NOMO-1 (cell line): ENCODE results near the gene RTEL1.

Source experiments
- DNase-seq, 2 experiments: peaks; one replicate each; lab custom pipeline; 2025; ENCODE audit not compliant: unreplicated experiment in 2 of 2; lab: John Stamatoyannopoulos, UW

RTEL1 gene

DNA sequence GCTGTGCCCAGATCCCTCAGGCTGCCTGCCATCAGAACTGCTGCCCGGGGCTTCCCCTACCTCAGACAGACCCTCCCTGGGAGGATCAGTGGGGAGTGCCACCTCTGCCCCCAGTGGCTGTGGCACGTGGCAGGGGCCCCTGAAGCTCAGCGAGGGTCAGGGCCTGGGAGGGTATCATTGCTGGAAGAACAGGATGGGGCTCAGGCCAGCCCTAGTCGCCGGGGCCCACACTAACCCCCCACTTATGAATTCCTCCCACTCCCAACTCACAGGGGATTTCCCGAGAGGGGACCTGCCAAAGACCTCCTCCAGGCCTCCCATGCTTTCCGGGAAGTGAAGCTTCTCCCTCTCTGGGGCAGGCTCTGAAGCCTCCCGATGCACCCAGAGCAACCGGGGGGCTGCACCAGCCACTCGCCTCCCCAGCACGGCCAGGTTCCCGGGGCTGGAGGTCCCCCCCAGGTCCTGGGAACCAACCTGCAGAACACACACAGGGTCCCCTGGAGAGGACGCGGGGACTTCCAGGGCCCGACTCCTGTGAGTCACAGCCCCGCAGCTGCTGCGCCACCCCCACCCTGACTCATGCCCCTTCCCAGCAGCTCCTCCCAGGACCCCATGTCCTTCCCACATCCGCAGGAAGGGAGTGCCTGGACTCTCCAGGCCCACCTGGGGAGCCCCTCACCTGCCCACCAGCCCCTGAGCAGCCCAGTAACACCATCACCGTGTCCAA lies 40.8 kb downstream of the RTEL1 start:
- no peak for DNase-seq

DNA sequence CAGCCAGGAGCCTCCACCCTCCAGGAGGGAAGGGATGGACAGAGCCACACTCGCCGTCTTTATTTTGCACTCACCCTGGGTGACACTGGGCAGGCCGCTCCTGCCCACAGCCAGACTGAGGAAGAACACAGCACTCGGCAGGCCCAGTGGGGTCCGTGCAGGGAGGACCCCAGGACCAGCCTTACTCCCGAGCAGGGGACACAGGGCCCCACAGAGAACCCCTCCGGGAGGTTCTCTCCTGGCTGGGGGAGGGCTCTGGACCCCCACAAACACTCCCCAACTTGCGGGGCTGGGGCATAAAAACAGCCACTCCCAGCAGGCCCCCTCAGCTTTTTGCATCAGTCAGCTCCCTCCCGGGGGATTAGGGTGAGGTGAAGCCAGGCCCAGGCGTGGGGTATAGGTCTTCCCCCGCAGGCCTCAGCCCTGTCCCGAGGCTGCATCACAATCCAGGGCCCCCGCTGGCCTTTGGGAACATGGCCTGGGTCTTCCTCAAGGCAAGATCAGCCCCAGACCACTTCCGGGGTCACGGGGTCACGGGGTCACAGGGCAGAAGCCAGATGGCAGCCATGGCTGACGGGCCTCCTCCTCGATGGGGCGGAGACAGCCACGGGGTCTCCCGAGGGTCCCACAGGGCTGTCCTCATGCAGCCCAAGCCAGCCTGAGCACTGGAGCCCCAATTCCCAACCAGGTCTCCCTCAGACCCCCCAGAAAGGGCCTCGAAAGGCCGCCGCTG lies 41.5 kb downstream of the RTEL1 start:
- no peak for DNase-seq

DNA sequence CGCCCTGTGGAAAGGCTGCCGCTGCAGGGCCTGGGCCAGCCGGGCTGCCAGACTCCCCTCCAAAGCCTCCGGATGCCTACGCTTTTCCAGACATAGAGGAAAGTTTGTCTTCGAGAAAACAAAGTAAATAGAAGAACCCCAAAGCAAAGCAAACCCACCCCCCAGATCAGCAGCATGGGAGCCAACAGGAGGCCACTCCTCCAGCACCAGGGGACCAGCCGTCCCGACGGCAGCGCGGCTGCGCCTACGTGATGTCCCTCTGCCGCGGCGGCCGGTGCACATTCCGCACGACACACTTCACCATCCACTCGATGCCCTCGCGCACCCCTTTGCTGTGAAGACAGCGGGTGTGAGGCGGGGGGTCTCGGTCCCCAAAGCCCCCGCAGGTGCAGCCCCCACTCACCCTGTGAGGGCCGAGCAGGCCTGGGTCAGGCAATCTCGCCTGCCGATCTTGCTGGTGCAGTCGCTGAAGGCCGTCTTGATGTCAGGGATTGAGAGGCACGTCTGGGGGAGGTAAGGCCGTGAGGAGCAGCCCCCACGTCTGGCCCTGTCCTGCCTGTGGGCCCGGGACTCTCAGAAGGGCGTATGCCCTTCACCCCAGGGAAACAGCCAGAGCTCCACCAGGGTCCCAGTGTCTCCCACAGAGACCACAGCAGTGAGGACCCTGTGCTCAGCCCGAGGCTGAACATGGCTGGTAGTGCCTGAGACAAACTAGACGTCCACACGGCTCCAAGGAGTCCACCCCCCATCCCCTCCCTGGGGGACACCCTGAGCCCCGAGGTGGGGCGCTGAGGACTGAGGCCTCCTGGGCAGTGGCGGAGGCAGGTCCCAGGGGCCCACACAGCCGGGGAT lies 42.3 kb downstream of the RTEL1 start:
- DNase-seq = no peak

DNA sequence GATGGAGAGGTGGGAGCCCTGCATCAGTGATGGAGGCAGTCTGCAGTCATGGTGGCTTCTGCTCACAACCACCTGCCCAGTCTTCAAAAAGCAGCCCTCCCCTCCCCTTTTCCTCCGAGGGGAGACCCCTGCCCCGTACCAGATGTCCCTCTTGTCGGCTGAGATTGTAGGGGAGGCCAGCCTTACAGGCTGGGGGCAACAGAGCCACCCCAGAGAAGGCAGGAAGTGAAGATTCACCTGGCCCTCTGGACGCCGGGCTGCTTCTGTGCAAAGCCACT lies 42.9 kb downstream of the RTEL1 start:
- DNase-seq = no peak

DNA sequence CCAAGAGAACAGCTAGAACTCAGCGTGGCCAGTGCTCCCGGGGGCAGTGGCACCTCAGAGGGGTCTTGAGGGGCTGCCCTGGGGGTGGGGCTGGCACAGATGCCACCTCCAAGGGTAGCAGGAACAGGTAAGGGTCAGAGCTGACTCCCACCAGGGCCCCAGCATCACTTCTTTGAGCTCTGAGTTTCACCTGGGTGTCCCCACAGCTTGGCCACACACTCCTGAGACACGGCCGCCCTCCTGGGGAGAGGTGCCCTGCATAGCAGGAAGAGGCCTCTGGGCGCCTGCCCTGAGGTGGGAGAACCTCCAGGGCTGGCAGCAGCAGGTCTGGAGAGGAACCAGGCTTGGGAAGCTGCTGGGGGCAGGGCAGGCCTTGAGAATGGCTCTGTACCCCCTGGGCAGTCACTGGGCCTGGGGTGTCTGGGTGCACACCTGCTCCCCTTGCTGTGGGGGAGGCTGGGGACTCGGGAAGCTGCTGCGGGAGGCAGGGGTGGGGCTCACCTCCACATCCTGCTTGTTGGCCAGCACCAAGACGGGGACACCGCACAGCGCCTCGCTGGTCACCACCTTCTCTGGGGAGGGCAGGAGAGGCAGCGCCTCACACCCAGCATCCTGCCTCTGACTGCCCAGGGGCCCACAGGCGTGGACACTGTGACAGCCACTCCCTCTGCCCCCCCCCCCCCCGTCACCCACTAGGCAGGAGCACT lies 43.4 kb downstream of the RTEL1 start:
- DNase-seq = no peak

DNA sequence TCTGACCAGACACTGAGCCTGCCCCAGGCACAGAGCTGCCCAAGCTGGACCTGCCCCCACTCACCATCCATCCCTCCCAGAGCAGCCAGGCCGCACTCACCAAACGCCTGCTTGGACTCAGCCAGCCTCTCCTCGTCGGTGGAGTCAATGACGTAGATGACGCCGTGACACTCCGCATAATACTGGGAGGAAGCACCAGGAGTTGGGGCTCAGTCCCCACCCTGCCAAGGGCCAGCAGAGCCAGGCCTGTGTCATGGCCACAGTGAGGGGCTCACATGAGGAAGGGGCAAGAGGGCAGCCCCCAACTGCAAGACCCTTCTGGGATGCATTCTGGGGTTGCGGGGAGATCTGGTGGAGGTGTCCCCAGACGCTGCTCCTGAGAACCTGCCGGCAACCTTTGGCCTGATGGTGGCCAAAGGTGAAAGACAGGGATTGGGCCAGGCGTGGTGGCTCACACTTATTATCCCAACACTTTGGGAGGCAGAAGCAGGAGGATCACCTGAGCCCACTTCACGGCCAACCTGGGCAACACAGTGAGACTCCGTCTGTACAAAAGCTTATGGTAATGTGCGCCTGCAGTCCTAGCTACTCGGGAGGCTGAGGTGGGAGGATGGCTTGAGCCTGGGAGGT lies 44.0 kb downstream of the RTEL1 start:
- DNase-seq = no peak

DNA sequence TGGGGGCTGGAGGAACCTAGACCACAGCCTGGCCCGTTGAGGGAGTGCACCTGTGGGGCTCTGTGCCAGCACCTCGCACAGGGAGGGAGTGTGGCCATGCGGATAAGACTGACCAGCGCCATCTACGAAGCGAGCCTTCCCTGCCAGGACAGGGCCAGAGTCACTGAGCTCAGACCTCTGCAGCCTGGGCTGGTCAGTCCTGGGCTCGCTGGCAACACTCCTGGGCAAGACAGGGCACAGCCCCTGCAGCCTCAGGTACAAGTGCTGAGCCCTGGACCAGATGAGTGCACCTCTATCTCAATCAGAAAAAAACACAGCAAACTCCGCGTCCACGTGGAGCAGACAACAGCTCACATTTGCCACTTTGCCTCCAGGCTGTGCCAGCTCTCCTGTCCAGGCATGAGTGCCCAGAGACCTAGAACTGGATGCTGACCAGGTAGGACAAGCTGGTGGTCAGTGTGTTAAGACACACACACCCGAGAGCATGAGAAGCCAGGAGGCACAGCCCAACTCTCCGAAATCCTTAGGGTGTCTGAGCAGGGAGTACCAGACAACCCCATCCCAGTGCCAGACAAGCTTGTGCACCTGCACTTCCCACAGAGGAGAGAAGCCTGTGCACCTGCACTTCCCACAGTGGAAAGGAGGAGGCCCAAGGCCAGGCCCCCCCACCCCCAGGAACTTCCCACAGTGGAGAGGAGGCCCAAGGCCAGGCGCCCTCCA lies 44.8 kb downstream of the RTEL1 start:
- DNase-seq = no peak

DNA sequence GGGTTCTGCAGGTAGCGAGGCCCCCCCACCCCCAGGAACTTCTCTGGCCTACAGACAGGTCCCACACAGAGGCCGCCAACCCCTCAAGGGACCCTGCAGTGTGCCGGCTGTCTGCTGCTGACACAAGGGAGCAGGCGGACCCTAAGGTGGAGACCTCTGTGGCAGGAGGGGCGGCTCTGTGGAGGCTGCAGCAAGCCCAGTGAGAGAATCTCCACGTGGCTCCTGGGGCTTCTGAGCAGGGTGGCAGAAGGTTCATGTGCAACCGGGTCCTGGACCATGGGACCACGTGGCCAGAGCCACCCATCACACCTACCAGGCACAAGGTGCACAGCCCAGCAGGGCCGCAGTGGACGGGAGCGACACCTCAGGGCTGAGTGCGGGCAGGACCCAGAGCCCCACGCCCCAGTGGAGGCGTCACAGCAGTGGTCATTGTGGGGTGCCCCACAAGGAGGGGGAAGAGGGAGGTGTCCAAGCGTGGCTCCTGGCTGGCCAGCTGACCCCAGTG lies 45.4 kb downstream of the RTEL1 start:
- no peak for DNase-seq

DNA sequence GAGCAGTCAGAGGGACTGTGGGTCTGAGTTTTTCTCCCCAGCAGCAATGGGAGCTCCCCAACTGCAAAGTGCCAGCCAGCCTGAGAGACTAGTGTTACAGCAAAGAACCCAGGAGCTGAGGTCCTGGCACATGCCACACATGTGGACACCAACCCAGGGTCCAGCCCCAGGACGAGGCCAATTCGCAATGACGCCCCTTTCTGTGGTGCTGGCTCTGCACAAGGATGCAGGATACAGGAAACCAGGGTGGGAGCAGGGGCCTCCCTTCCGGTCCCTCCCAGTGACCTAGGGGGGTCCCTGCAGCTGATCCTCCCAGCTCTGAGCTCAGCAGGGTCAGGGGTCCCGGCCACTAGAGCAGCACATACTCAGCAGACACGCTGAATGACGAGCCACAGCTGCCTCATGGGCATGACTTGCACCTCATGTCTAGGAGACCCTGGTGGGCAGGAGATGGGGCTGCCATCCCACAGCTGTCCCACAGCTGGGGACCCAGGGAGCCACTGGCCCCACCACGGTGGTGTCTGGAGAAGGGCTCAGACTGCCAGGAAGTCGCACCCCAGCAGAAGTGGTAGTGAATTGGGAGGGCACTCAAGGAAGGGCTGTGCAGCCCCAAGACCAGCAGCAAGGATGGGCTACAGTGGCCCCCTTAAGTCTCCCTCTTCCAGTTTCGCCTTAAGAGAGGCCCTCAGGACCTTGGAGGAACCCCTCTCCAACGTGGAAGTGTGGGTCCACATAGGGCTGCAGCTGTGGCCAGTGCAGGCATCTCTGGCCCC lies 46.0 kb downstream of the RTEL1 start:
- no peak for DNase-seq

DNA sequence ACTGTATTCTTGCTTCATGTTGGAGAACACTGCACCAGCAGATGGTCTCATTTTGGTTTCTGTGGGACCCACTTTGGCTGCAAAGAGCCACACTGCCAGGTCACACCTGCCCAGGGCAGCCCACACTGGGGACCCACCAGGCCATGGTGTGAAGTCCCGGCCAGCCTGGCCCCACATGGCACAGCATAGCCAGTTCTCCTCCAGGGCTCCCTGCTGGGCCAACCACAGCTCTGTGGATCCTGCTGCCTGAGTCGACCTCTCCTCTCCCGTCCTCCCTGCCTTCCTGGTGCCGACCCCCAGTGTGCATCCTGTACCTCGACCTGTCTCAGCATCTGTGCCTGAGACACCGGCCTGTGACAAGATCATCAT lies 46.6 kb downstream of the RTEL1 start:
- no peak for DNase-seq

DNA sequence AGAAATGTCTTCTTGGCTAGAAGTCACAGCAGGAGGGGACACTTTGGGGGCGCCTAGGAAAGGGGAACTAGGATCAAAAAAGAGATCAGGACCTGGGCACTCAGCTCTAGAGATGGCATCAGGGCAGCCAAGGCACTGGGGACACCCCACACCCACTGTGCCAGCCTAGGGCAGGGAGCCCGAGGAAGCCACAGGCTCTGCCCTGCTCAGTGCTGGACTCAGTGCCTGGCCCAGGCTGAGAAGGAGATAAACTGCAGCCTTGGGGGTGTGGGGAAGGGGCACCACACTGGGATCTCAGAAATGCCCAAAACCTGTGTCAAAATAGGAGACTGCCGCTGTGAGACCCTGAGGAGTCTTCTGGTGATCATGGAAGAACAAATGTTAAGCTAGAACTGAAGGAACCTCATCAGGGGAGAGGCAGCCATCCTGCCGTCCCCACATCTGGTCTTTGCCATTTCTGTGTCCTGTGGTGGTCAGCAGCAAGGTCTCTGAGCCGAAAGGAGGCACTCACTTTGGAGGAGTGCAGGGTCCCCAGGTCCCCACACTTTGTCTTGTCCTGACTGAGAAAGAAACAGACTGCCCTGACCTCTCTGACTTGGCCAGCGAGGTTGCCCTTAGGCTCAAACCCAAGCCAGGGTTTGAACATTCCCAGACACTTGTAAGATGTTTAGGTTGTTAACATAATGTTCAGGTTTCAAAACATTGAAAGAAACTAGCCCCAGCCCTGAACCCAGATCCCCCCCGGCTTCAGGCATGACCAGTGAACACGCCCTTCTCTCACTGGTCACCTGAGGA lies 47.3 kb downstream of the RTEL1 start:
- DNase-seq = no peak

DNA sequence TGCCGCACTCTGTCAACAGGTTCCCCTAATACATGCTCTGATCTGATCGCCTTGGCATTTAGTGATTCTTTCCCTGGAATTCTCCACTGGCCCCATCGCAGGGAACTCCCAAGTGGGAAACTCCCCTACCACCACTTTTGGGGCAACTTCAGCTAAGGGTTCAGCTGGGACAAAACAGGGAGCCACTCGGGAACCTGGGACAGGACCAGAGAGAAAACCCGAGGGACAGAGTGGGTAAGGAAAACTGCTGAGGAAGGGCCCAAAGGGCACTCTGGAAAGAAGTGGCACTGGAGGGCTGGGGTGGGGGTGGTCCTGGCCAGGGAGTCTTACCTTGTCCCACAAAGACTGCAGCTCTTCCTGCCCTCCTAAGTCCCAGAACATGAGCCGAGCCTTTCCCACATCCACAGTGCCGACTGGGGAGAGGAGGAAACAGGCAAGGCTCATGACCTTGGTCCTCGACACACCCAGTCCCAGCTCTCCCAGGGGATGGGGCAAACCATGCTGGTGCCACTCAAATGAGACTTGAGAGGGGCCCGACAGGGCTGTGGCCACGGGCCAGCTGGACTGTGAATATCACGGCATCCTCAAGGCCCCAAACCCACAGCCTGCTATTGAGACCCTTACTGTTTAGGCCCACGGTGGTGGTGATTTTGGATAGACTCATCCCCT lies 48.0 kb downstream of the RTEL1 start:
- DNase-seq = no peak

DNA sequence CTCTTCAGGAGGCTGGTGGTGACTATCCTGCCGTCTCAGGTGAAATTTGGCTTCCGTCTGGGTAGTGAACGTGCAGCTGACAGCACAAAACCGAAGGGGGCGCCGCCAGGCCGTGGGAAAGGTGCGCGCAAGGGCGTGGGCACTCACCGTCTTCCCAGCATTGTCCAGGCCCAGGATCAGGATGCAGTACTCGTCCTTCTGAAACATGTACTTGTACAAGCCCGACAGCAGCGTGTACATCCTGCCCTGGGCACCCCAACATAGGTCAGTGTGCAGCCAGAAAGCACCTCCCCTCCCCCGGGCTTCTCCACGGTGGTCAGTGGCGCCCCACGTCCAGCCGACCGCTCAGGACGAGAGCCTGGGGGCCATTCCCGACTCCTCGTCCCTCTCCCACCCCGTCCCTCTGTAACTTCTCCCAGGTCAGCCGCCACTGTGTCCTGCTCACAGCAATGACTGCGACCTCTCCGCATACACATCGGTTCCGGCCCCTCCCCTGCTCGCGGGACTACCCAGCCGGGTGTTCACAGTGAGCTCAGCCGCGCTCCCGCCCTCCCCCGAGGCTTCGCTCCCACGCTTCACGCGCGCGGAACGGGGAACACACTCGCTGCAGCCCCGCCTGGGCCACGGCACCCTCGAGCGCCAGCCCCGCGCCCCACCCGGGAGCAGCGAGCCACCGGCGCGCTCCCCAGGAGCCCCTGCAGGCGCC lies 48.9 kb downstream of the RTEL1 start:
- peak; percentile 15 to 47 for DNase-seq

DNA sequence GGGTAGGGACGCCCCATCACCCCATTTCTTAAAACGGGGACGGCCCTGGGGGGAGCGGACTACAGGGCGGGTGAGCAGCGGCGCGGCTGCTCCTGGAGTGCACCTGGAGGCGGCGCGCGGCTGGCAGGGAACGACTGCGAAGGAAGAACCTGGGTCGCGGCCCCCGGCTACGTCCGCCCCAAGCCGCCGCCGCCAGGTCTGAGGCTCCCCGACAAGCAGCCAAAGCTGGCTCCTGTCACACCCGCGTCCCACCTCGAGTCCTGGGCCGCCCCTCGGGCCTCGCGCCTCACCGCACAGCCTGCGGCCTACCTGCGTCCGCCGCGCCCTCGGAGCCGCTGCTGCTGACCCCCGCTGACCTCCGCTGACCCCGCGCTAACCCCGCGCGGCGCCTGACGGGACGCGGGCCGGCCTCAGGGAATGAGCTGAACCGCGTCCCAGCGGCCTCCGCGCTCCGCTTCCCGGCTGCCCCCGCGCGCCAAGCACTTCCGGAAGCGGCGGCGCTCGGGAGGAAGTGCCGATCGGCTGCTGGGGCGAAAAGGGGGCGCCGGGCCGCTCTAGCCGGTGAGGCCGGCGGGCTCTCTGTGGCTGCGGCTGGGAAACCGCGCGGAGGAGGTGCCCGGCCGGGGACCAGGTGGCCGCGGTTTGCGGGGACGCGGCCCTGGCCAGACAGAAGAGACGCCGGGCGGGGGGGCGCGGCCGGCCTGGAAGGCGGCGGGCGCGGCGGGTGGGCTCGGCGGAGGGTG lies 49.6 kb downstream of the RTEL1 start, which contains the start of the genes ARFRP1 and ZGPAT:
Gene ARFRP1 (minus strand): TSS at position 419 of the 743 bp plus-strand sequence. CDS start 885 bp downstream, outside the sequence.
Gene ZGPAT (plus strand): TSS at position 482 of the 743 bp plus-strand sequence. CDS start 542 bp downstream, outside the sequence.
- peak; percentile 86 to 92 for DNase-seq

DNA sequence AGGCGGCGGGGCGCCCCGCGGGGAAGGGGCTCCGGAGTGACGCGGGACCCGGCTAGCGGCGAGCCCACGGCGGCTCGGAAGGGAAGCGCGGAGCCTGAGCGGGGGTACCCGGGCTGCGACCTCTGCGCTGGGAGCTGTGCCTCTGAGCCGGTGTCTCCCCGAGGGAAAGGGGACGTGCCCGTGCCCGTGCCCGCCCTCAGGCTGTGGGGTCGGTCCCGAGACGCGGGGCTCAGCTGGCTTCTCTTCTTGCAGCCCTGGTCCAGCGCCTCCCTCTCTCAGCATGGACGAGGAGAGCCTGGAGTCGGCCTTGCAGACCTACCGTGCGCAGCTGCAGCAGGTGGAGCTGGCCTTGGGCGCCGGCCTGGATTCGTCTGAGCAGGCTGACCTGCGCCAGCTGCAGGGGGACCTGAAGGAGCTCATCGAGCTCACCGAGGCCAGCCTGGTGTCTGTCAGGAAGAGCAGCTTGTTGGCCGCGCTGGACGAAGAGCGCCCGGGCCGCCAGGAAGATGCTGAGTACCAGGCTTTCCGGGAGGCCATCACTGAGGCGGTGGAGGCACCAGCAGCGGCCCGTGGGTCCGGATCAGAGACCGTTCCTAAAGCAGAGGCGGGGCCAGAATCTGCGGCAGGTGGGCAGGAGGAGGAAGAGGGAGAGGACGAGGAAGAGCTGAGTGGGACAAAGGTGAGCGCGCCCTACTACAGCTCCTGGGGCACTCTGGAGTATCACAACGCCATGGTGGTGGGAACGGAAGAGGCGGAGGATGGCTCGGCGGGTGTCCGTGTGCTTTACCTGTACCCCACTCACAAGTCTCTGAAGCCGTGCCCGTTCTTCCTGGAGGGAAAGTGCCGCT lies 50.4 kb downstream of the RTEL1 start:
- DNase-seq = no peak
